Liver (tissue), 9 donors: ENCODE data around the gene IKBIP. TPM values are rescaled to one million over a fixed set of nuclear protein-coding genes. Genes with fewer than 3 reads are reported as not detected.
"Not testable (repeated sequence)": the region's sequence is repeated elsewhere in the genome, so short reads cannot be mapped to it uniquely, and the experiment has no call there.

ENCODE experiments used
- DNase-seq: peaks from one replicate; pipeline ENCODE4 v3.0.0-alpha.2; 2017; ENCODE audit warnings: low spot score
- H3K27ac ChIP-seq, 2 donors: one replicate each; pipeline ENCODE4 v1.7.0; 2013; ENCODE audit warnings: inconsistent platforms in 2 of 2, low read length in 2 of 2, control low read depth in 1 of 2, low read depth in 1 of 2, mild to moderate bottlenecking in 1 of 2
- H3K27me3 ChIP-seq, 4 donors: one replicate each; pipeline versions ENCODE4 v1.6.1 to v1.7.0; 2013; ENCODE audit warnings: low read length in 3 of 4, inconsistent platforms in 1 of 4, mild to moderate bottlenecking in 1 of 4, moderate library complexity in 1 of 4; ENCODE audit not compliant: control insufficient read depth in 4 of 4, insufficient read depth in 4 of 4
- H3K36me3 ChIP-seq, 4 donors: one replicate each; pipeline versions ENCODE4 v1.6.1 to v1.7.0; 2013; ENCODE audit warnings: low read length in 3 of 4, mild to moderate bottlenecking in 3 of 4, low read depth in 1 of 4, moderate library complexity in 1 of 4; ENCODE audit not compliant: control insufficient read depth in 4 of 4, insufficient read depth in 3 of 4
- H3K4me1 ChIP-seq, 4 donors: one replicate each; pipeline versions ENCODE4 v1.6.1 to v1.7.0; 2013; ENCODE audit warnings: low read length in 3 of 4, mild to moderate bottlenecking in 3 of 4, moderate library complexity in 1 of 4; ENCODE audit not compliant: control insufficient read depth in 4 of 4, insufficient read depth in 4 of 4
- H3K4me3 ChIP-seq, 3 donors: one replicate each; pipeline versions ENCODE4 v1.6.1 to v1.7.0; 2013; ENCODE audit warnings: low read length in 3 of 3, control low read depth in 1 of 3, low read depth in 1 of 3, mild to moderate bottlenecking in 1 of 3
- H3K9ac ChIP-seq, 2 donors: one replicate each; pipeline ENCODE4 v1.7.0; 2013; ENCODE audit warnings: low read length in 2 of 2, mild to moderate bottlenecking in 2 of 2, moderate library complexity in 2 of 2, control low read depth in 1 of 2, low read depth in 1 of 2
- H3K9me3 ChIP-seq, 4 donors: one replicate each; pipeline versions ENCODE4 v1.6.1 to v1.7.0; 2013; ENCODE audit warnings: low read length in 3 of 4; ENCODE audit not compliant: control insufficient read depth in 4 of 4
- ATF3 ChIP-seq: IDR thresholded peaks from 2 replicates; pipeline ENCODE4 v1.6.1; 2016; ENCODE audit warnings: antibody characterized with exemption
- FOXA1 ChIP-seq: IDR thresholded peaks from 2 replicates; pipeline ENCODE4 v1.6.1; 2016; ENCODE audit warnings: antibody characterized with exemption
- GABPA ChIP-seq, 2 donors: IDR thresholded peaks in 1 of 2; conservative IDR thresholded peaks in 1 of 2; 2 replicates each; pipeline ENCODE4 v1.6.1; 2016; ENCODE audit warnings: antibody characterized with exemption in 2 of 2, mild to moderate bottlenecking in 1 of 2, moderate library complexity in 1 of 2
- JUND ChIP-seq, 2 donors: IDR thresholded peaks; 2 replicates each; pipeline ENCODE4 v1.6.1; 2016; ENCODE audit warnings: antibody characterized with exemption in 2 of 2
- RAD21 ChIP-seq, 2 donors: IDR thresholded peaks; 2 replicates each; pipeline ENCODE4 v1.6.1; 2016; ENCODE audit warnings: antibody characterized with exemption in 2 of 2, mild to moderate bottlenecking in 2 of 2
- TAF1 ChIP-seq: conservative IDR thresholded peaks from 2 replicates; pipeline ENCODE4 v1.6.1; 2016; ENCODE audit warnings: antibody characterized with exemption, mild to moderate bottlenecking
- WGBS: extraction: QIAGEN DNeasy Blood & Tissue Kit; methylation state at CpG from one replicate; pipeline ENCODE4 v1.1.7; 2013; 5-methylcytosine and 5-hydroxymethylcytosine counted together
- polyA plus RNA-seq, 2 donors: library from polyadenylated mRNA; stranded (reverse) in 1 of 2; unstranded in 1 of 2; fragments of 200-250 nt in 1 of 2; fragments of >200 nt in 1 of 2; fragmentation: Nextera tagmentation in 1 of 2; extraction: Ambion mirVana in 1 of 2; gene quantifications; one replicate each; pipeline versions ENCODE4 v1.2.1 to v1.2.3, GENCODE V29; 2013 to 2015
- total RNA-seq, 2 donors: library from RNA; depleted of rRNA; stranded (reverse); fragments of >200 nt; gene quantifications; one replicate each; pipeline ENCODE4 v1.2.3, GENCODE V29; 2014
- TF ChIP-seq, protein P1 (sequence below): IDR thresholded peaks from 2 replicates; pipeline ENCODE4 v1.6.1; 2016; ENCODE audit warnings: antibody characterized with exemption
- TF ChIP-seq, protein P2 (sequence below): IDR thresholded peaks from 2 replicates; pipeline ENCODE4 v1.6.1; 2016; ENCODE audit warnings: antibody characterized with exemption, mild to moderate bottlenecking
- donor health status: healthy.
- donor health status: healthy.
- donor health status: healthy.
- donor health status: healthy.
- donor health status: healthy.

Gene IKBIP
- total and polyA plus RNA-seq, 4 donors: 4.7 to 10.5 (median 6.3) TPM

- Histone ChIP-seq H3K9me3 (no peaks in the 10 kb centered on the region), H3K36me3 (peaks cover 6 to 30% (median 27%) of the 10 kb centered on the region in 4 donors), H3K27me3 (no peaks in the 10 kb centered on the region), H3K4me3 (no peak overlapping the region), H3K27ac (no peak overlapping the region), H3K4me1 (no peaks in the 10 kb centered on the region), H3K9ac (no peak overlapping the region)
- 68% methylated on average over 2 of the region's 2 CpGs for WGBS
- DNase-seq: no peak
- TF ChIP-seq TAF1: no peak
- no peak for TF ChIP-seq FOXA1
- peak in 1 of 2 donors; percentile 12 for TF ChIP-seq RAD21 (IDR thresholded peaks at IDR 0.05)
- TF ChIP-seq, protein P1, sequence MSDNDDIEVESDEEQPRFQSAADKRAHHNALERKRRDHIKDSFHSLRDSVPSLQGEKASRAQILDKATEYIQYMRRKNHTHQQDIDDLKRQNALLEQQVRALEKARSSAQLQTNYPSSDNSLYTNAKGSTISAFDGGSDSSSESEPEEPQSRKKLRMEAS: no peak
Measured at GRCh38 chr12:98606359-98606988, 38.1 kb downstream of the IKBIP start.

DNA sequence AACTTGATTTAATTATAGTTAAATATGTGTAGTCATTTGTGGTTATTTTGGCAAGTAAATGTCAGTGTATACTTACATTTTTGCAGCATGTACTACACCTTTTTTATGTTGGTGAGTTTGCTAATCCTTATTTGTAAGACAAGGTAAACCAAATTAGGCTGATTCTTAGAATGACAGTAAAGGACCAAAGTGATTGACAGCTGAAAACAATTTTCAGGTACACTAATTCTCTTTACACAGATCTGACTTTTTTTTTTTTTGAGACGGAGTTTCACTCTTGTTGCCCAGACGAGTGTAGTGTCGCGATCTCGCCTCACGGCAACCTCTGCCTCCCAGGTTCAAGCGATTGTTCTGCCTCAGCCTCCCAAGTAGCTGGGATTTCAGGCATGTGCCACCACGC lies 42.7 kb downstream of the IKBIP start:
- no peaks in the 10 kb centered on the region for H3K9me3 ChIP-seq
- H3K9ac ChIP-seq: no peak overlapping the region
- peaks cover 15 to 65% (median 62%) of the 10 kb centered on the region in 4 donors for H3K36me3 ChIP-seq
- no peak overlapping the region for H3K4me3 ChIP-seq
- no peak for DNase-seq
- H3K4me1 ChIP-seq: no peaks in the 10 kb centered on the region
- TF ChIP-seq FOXA1: no peak
- no peak for TF ChIP-seq GABPA (IDR thresholded peaks at IDR 0.05 in 1 of 2, conservative IDR thresholded peaks at IDR 0.05 in 1 of 2)
- WGBS: 97% methylated on average over 8 of the region's 8 CpGs
- no peaks in the 10 kb centered on the region for H3K27me3 ChIP-seq
- H3K27ac ChIP-seq: no peak overlapping the region

DNA sequence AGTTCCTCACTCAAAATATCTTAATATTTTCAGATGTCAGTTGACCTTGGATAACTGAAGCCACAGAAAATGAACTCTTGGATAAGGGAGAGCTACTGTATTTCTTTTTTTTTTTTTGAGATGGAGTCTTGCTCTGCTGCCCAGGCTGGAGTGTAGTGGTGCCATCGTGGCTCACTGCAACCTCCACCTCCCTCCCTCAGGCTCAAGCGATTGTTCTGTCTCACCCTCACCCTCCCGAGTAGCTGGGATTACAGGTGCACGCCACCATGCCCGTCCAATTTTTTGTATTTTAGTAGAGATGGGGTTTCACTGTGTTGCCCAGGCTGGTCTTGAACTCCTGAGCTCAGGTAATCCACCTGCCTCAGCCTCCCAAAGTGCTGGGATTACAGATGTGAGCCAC lies 47.3 kb downstream of the IKBIP start:
- DNase-seq, H3K4me3 ChIP-seq, H3K27me3 ChIP-seq, H3K27ac ChIP-seq, H3K9me3 ChIP-seq, H3K9ac ChIP-seq: not testable (repeated sequence)
- Histone ChIP-seq H3K4me1 (peaks cover 0 to 14% (median 7%) of the 10 kb centered on the region in 4 donors), H3K36me3 (peaks cover 10 to 55% (median 46%) of the 10 kb centered on the region in 4 donors)
- 93% methylated on average over 5 of the region's 5 CpGs for WGBS

GRCh38 chr12:98595243-98595988 lies 49.2 kb downstream of the IKBIP start:
- Histone ChIP-seq H3K9ac (peak overlapping the region in 1 of 2 donors; percentile 84), H3K27ac (peak overlapping the region in 1 of 2 donors; percentile 98), H3K4me1 (peaks cover 0 to 14% (median 7%) of the 10 kb centered on the region in 4 donors), H3K27me3 (no peaks in the 10 kb centered on the region), H3K9me3 (no peaks in the 10 kb centered on the region), H3K36me3 (peaks cover 6 to 37% (median 28%) of the 10 kb centered on the region in 4 donors), H3K4me3 (peak overlapping the region; percentile 15 to 98 (median 89))
- TF ChIP-seq JUND (IDR thresholded peaks at IDR 0.05) (peak; percentile 54 to 65), ATF3 (peak; percentile 22)
- TF ChIP-seq, protein P2, sequence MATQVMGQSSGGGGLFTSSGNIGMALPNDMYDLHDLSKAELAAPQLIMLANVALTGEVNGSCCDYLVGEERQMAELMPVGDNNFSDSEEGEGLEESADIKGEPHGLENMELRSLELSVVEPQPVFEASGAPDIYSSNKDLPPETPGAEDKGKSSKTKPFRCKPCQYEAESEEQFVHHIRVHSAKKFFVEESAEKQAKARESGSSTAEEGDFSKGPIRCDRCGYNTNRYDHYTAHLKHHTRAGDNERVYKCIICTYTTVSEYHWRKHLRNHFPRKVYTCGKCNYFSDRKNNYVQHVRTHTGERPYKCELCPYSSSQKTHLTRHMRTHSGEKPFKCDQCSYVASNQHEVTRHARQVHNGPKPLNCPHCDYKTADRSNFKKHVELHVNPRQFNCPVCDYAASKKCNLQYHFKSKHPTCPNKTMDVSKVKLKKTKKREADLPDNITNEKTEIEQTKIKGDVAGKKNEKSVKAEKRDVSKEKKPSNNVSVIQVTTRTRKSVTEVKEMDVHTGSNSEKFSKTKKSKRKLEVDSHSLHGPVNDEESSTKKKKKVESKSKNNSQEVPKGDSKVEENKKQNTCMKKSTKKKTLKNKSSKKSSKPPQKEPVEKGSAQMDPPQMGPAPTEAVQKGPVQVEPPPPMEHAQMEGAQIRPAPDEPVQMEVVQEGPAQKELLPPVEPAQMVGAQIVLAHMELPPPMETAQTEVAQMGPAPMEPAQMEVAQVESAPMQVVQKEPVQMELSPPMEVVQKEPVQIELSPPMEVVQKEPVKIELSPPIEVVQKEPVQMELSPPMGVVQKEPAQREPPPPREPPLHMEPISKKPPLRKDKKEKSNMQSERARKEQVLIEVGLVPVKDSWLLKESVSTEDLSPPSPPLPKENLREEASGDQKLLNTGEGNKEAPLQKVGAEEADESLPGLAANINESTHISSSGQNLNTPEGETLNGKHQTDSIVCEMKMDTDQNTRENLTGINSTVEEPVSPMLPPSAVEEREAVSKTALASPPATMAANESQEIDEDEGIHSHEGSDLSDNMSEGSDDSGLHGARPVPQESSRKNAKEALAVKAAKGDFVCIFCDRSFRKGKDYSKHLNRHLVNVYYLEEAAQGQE: no peak
- WGBS: 64% methylated on average over 3 of the region's 3 CpGs
- no peak for DNase-seq
